ENCODE measurements around the gene MTRF1. TPM values are rescaled to one million over a fixed set of nuclear protein-coding genes. Genes with fewer than 3 reads are reported as not detected.

MTRF1 gene
- total and polyA plus RNA-seq, 2 of the 8 experiments (the other 6 are each of a cell fraction or from before 2014, with no cell fraction given): 8.0 to 19.2 TPM

DNA sequence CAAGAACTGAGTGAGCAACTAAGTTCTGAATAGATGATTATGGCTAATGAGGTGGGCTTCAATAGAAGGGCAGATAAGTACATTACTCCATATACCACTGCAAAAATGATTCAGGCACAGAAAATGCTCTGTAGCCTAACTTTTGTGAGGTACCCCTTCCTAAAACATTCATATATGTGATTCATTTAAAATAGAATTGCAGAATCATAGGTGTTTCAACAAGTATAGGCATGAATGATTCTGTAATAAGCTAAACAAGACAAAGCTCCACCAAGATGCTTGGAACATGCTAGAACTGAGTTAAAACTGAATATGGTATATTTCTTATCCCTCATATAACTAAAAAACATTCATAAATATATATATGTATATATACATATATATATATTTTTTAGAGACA lies 81.1 kb downstream of the MTRF1 start (continued):
- TF ChIP-seq, protein P1, sequence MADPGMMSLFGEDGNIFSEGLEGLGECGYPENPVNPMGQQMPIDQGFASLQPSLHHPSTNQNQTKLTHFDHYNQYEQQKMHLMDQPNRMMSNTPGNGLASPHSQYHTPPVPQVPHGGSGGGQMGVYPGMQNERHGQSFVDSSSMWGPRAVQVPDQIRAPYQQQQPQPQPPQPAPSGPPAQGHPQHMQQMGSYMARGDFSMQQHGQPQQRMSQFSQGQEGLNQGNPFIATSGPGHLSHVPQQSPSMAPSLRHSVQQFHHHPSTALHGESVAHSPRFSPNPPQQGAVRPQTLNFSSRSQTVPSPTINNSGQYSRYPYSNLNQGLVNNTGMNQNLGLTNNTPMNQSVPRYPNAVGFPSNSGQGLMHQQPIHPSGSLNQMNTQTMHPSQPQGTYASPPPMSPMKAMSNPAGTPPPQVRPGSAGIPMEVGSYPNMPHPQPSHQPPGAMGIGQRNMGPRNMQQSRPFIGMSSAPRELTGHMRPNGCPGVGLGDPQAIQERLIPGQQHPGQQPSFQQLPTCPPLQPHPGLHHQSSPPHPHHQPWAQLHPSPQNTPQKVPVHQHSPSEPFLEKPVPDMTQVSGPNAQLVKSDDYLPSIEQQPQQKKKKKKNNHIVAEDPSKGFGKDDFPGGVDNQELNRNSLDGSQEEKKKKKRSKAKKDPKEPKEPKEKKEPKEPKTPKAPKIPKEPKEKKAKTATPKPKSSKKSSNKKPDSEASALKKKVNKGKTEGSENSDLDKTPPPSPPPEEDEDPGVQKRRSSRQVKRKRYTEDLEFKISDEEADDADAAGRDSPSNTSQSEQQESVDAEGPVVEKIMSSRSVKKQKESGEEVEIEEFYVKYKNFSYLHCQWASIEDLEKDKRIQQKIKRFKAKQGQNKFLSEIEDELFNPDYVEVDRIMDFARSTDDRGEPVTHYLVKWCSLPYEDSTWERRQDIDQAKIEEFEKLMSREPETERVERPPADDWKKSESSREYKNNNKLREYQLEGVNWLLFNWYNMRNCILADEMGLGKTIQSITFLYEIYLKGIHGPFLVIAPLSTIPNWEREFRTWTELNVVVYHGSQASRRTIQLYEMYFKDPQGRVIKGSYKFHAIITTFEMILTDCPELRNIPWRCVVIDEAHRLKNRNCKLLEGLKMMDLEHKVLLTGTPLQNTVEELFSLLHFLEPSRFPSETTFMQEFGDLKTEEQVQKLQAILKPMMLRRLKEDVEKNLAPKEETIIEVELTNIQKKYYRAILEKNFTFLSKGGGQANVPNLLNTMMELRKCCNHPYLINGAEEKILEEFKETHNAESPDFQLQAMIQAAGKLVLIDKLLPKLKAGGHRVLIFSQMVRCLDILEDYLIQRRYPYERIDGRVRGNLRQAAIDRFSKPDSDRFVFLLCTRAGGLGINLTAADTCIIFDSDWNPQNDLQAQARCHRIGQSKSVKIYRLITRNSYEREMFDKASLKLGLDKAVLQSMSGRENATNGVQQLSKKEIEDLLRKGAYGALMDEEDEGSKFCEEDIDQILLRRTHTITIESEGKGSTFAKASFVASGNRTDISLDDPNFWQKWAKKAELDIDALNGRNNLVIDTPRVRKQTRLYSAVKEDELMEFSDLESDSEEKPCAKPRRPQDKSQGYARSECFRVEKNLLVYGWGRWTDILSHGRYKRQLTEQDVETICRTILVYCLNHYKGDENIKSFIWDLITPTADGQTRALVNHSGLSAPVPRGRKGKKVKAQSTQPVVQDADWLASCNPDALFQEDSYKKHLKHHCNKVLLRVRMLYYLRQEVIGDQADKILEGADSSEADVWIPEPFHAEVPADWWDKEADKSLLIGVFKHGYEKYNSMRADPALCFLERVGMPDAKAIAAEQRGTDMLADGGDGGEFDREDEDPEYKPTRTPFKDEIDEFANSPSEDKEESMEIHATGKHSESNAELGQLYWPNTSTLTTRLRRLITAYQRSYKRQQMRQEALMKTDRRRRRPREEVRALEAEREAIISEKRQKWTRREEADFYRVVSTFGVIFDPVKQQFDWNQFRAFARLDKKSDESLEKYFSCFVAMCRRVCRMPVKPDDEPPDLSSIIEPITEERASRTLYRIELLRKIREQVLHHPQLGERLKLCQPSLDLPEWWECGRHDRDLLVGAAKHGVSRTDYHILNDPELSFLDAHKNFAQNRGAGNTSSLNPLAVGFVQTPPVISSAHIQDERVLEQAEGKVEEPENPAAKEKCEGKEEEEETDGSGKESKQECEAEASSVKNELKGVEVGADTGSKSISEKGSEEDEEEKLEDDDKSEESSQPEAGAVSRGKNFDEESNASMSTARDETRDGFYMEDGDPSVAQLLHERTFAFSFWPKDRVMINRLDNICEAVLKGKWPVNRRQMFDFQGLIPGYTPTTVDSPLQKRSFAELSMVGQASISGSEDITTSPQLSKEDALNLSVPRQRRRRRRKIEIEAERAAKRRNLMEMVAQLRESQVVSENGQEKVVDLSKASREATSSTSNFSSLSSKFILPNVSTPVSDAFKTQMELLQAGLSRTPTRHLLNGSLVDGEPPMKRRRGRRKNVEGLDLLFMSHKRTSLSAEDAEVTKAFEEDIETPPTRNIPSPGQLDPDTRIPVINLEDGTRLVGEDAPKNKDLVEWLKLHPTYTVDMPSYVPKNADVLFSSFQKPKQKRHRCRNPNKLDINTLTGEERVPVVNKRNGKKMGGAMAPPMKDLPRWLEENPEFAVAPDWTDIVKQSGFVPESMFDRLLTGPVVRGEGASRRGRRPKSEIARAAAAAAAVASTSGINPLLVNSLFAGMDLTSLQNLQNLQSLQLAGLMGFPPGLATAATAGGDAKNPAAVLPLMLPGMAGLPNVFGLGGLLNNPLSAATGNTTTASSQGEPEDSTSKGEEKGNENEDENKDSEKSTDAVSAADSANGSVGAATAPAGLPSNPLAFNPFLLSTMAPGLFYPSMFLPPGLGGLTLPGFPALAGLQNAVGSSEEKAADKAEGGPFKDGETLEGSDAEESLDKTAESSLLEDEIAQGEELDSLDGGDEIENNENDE (IDR thresholded peaks at IDR 0.05; ENCODE audit: insufficient replicate concordance, low read length): no peak
- TF ChIP-seq GTF2F1 (IDR thresholded peaks at IDR 0.05; ENCODE audit: borderline replicate concordance, low read depth, low read length) (no peak), TCF12 (IDR thresholded peaks at IDR 0.05; ENCODE audit: low read depth, low read length) (no peak), BRCA1 (IDR thresholded peaks at IDR 0.05; ENCODE audit: low read depth, low read length) (no peak), EZH2 (IDR thresholded peaks at IDR 0.05; ENCODE audit: low read depth, low read length, severe bottlenecking) (no peak), ZNF274 (IDR thresholded peaks at IDR 0.05; ENCODE audit: borderline replicate concordance, extremely low read depth, low read length) (no peak)

Measured in H1 (cell line).